HAP-1 (cell line): Measurements from ENCODE around the gene BIK.

Experiments used
- DNase-seq, 2 experiments: peaks; one replicate each; pipeline ENCODE4 v3.0.0-alpha.2; 2016 to 2020; ENCODE audit warnings: low spot score in 2 of 2
- H3K27me3 ChIP-seq: fragments of 250-450 bp; sonication (Bioruptor Pico); 2 replicates; pipeline ENCODE4 v1.5.1; 2020; ENCODE audit warnings: low read depth, mild to moderate bottlenecking, moderate library complexity
- H3K36me3 ChIP-seq: fragments of 250-450 bp; sonication (Bioruptor Pico); replicated peaks from 2 replicates; pipeline ENCODE4 v1.5.1; 2020; ENCODE audit warnings: mild to moderate bottlenecking
- H3K4me1 ChIP-seq: fragments of 250-450 bp; sonication (Bioruptor Pico); 2 replicates; pipeline ENCODE4 v1.5.1; 2020; ENCODE audit warnings: mild to moderate bottlenecking
- H3K4me3 ChIP-seq: fragments of 250-450 bp; sonication (Bioruptor Pico); 2 replicates; pipeline ENCODE4 v1.5.1; 2020; ENCODE audit warnings: mild to moderate bottlenecking, moderate library complexity
- H3K9me3 ChIP-seq: fragments of 250-450 bp; sonication (Bioruptor Pico); 2 replicates; pipeline ENCODE4 v1.5.1; 2020; ENCODE audit warnings: mild to moderate bottlenecking, moderate library complexity
- in situ Hi-C: fragments of 300-500 bp; cut with MboI; formaldehyde crosslinking; loops from 3 replicates; pipeline ENCODE4 v1.14.3; 2020; ENCODE audit warnings: low sequenced_read_pairs, inconsistent platforms, mixed read lengths

Gene BIK

DNA sequence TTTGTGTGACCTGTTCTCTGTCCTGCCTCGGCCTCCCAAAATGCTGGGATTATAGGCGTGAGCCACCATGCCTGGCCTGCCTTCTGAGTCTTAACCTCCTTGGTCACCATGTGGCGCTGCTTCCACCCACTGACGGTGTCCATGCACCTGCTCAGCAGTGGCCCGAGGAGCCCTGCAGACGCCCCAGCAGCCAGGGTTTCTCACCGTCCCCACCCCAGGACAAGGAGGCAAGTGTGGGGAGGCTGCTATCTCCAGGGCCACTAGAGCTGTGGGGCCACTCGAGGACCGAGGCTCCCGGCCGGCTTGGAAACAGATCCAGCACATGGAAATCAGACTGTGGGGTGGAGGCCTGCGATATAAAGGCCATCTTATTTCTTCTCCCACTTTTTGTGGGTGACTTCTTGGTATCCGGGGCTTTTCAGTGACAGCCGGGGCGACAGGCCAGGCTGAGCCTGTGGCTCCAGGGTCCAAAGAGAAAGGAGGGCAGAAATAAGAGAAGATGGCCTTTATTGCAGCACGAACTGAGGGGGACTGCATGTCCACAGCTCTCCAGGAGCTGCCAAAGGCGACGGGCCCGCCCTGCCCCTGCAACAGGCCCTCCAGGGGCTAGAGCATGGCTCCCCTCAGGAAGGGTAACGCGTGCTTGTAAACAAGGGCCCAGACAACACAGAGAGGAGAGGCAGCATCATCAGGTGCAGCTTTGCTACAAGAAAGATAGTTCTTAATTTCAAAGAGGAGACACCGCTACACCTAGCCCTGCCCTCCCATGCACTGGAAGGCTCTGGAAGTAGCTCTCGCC, 55.8 kb downstream of the BIK start:
- DNase-seq: no peak
- Histone ChIP-seq H3K4me3 (no peak overlapping the region), H3K9me3 (no peaks in the 10 kb centered on the region), H3K27me3 (no peaks in the 10 kb centered on the region), H3K36me3 (peaks cover 41% of the 10 kb centered on the region), H3K4me1 (no peaks in the 10 kb centered on the region)
- in situ Hi-C loops: no loop called here

- peaks cover 49% of the 10 kb centered on the region for H3K36me3 ChIP-seq
- no peak for DNase-seq
- H3K4me1 ChIP-seq: no peaks in the 10 kb centered on the region
- in situ Hi-C loops: no loop called here
- H3K4me3 ChIP-seq: no peak overlapping the region
- H3K9me3 ChIP-seq: no peaks in the 10 kb centered on the region
- no peaks in the 10 kb centered on the region for H3K27me3 ChIP-seq
Observed at GRCh38 chr22:43167001-43167589, 56.5 kb downstream of the BIK start.

DNA sequence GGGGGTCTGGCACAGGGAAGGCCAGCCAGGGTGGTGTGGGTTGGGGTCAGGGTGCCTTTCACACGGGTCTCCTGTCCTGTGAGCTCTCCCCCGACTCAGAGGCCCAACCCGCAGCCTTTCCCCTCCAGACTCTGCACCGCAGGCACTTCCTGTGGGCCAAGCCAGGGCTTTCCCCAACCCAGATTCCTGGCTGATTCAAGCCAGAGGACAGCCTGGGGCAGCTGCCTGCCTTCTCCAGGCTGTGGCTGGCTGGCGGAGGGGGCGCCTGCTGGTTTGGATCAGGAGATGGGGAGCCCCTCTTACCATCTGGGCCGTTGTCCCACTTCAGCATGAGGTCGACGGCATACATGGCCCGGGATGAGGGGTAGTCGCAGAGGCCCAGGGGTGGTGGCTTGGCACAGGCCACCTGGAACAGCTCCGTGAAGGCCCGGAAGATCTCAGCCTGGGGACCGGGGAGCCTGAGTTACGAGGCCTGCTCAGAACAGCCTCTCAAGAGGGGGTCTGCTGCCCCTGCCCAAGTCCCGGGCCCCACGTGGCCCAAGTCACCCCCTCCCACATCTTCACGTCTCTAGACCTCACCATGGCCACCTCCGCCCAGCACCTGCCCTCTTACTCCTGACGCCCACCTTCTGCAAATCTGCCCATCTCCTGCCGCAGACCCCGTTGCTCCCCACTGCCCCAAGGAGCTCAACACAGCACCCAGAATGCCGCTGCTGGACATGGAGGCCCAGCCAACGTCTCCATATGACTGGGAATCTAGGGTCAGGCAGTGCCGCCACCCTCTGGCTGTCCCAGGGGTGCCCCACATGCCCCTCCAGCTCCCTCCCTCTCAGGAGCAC, 58.1 kb downstream of the BIK start:
- Histone ChIP-seq H3K27me3 (no peaks in the 10 kb centered on the region), H3K4me1 (no peaks in the 10 kb centered on the region), H3K9me3 (no peaks in the 10 kb centered on the region), H3K36me3 (peaks cover 58% of the 10 kb centered on the region), H3K4me3 (no peak overlapping the region)
- in situ Hi-C loops: no loop called here
- DNase-seq: no peak

- Histone ChIP-seq H3K36me3 (peaks cover 67% of the 10 kb centered on the region), H3K9me3 (no peaks in the 10 kb centered on the region), H3K4me3 (no peak overlapping the region), H3K4me1 (no peaks in the 10 kb centered on the region), H3K27me3 (no peaks in the 10 kb centered on the region)
- DNase-seq: no peak
- in situ Hi-C loops: no loop called here
Observed at GRCh38 chr22:43169310-43170130, 59.0 kb downstream of the BIK start.

- Histone ChIP-seq H3K27me3 (no peaks in the 10 kb centered on the region), H3K9me3 (no peaks in the 10 kb centered on the region), H3K4me3 (no peak overlapping the region), H3K36me3 (peaks cover 72% of the 10 kb centered on the region), H3K4me1 (no peaks in the 10 kb centered on the region)
- no peak for DNase-seq
- in situ Hi-C loops: no loop called here
Observed at GRCh38 chr22:43170131-43170480, 59.6 kb downstream of the BIK start.

- H3K4me3 ChIP-seq: no peak overlapping the region
- in situ Hi-C loops: no loop called here
- no peaks in the 10 kb centered on the region for H3K27me3 ChIP-seq
- DNase-seq: no peak
- H3K9me3 ChIP-seq: no peaks in the 10 kb centered on the region
- no peaks in the 10 kb centered on the region for H3K4me1 ChIP-seq
- peaks cover 79% of the 10 kb centered on the region for H3K36me3 ChIP-seq
Observed at GRCh38 chr22:43171019-43171491, 60.5 kb downstream of the BIK start.

GRCh38 chr22:43171607-43172006, 61.1 kb downstream of the BIK start:
- H3K9me3 ChIP-seq: no peaks in the 10 kb centered on the region
- in situ Hi-C loops: no loop called here
- H3K4me3 ChIP-seq: no peak overlapping the region
- H3K4me1 ChIP-seq: no peaks in the 10 kb centered on the region
- no peaks in the 10 kb centered on the region for H3K27me3 ChIP-seq
- DNase-seq: no peak
- peaks cover 82% of the 10 kb centered on the region for H3K36me3 ChIP-seq

GRCh38 chr22:43172191-43172590, 61.6 kb downstream of the BIK start:
- no peak for DNase-seq
- H3K9me3 ChIP-seq: no peaks in the 10 kb centered on the region
- no peaks in the 10 kb centered on the region for H3K27me3 ChIP-seq
- peaks cover 87% of the 10 kb centered on the region for H3K36me3 ChIP-seq
- H3K4me3 ChIP-seq: no peak overlapping the region
- in situ Hi-C loops: no loop called here
- no peaks in the 10 kb centered on the region for H3K4me1 ChIP-seq

DNA sequence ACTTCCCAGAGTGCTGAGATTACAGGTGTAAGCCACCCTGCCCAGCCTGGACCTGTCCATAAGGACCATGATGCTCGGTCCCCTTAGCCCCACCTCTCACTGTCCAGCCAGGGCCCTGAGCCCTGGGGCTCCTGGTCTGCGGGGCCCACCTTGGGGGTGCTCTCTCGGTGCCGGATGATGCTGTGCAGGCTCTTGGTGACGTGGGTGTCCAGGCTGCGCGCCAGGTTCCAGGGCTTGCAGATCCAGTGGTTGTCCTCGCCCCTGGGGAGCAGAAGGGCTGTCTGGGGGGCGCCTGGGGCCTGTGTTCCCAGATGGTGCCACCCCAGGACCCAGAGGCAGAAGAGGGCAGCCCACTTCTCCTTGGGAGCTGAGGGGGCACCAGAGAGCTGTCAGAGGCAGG, 63.0 kb downstream of the BIK start:
- Histone ChIP-seq H3K9me3 (no peaks in the 10 kb centered on the region), H3K4me3 (no peak overlapping the region), H3K27me3 (no peaks in the 10 kb centered on the region), H3K36me3 (peaks cover 89% of the 10 kb centered on the region), H3K4me1 (no peaks in the 10 kb centered on the region)
- in situ Hi-C loops: no loop called here
- DNase-seq: no peak

DNA sequence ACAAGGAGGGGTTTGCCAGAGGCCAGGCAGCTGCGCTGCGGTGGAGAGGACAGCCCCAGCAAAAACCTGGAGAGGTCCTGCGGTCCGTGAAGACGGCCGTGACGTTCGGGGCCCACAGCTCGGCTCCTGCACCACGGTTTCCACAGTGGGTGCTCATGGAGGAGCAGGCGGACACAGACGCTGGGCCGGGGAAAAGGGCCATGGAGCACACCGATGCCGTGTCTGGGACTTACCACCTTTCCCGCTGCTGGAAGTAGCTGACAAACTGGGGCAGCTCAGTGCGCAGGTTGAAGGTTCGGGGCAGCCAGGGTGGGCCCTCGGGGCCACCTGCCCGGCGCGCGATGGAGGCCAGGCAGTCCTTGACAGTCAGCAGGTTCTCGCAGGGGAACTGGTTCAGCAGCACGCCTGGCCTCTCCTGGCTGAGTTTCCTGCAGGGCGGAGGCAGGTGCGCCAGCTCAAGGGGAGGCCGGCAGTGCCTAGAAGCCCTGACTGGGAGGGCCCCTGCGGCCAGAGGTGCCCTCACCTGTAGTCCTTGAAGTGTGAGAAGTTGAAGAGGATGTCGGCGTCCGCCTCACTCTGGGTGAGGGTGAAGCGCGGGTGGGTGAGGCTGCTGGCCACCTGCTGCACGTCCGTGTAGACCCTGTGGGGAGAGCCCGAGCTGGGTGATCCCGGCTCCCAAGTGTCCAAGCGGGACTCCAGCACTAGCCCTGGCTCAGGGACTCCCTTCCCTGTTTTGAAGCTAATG, 63.6 kb downstream of the BIK start:
- no peak for DNase-seq
- Histone ChIP-seq H3K36me3 (peaks cover 89% of the 10 kb centered on the region), H3K4me3 (no peak overlapping the region), H3K27me3 (no peaks in the 10 kb centered on the region), H3K4me1 (no peaks in the 10 kb centered on the region), H3K9me3 (no peaks in the 10 kb centered on the region)
- in situ Hi-C loops: no loop called here

DNA sequence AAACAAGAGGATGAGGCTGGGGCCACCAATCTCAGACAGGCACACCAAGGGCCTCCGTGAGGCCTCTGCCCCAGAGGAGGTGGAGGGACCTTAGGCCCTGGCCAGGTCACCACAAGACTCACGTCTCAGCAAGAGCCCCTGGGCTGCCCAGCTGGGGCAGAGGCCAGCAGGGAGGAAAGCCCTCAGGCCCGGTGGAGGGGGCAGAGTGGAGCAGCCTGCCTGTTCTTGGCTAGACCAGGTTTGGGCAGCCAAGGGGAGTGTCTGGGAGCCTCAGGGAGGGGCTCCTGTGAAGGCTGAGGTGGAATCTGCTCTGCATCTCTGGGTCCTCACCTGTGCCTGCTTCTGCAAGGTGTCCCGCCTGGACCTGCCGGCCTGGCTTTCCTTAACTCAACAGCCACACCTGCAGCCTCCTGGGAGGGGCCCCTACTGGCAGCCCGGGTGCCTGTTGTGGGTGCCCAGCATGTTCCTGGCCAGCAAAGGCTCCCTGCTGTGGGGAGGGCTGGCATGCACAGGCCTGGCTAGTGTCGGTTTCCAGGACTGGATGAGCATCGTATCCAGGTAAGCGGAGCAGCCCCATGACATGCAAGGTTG, 64.5 kb downstream of the BIK start:
- Histone ChIP-seq H3K36me3 (peaks cover 89% of the 10 kb centered on the region), H3K4me3 (no peak overlapping the region), H3K27me3 (no peaks in the 10 kb centered on the region), H3K9me3 (no peaks in the 10 kb centered on the region), H3K4me1 (no peaks in the 10 kb centered on the region)
- in situ Hi-C loops: no loop called here
- DNase-seq: no peak

DNA sequence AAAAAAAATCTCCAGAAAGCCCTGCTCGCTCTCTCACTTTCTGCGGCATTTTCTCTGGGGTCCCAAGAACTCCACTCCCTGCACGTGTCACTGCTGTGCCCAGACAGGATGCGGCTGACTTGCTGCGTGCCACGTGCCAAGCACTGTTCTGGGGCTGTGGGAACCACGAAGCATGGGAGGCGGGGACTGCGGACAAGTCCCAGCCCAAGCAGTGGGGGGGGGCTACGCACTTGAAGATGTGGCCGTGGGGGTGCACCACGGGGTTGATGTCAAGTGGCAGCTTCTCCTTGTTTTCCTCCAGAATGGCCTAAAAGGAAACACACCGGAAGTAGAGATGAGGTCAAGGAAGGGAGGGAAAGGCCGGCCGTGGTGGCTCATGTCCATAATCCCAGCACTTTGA, 65.5 kb downstream of the BIK start:
- Histone ChIP-seq H3K27me3 (no peaks in the 10 kb centered on the region), H3K4me1 (no peaks in the 10 kb centered on the region), H3K4me3 (no peak overlapping the region), H3K36me3 (peaks cover 90% of the 10 kb centered on the region), H3K9me3 (no peaks in the 10 kb centered on the region)
- in situ Hi-C loops: no loop called here
- DNase-seq: no peak

- H3K9me3 ChIP-seq: no peaks in the 10 kb centered on the region
- no peaks in the 10 kb centered on the region for H3K27me3 ChIP-seq
- peaks cover 86% of the 10 kb centered on the region for H3K36me3 ChIP-seq
- no peak overlapping the region for H3K4me3 ChIP-seq
- in situ Hi-C loops: no loop called here
- DNase-seq: no peak
- no peaks in the 10 kb centered on the region for H3K4me1 ChIP-seq
Observed at GRCh38 chr22:43177479-43177878, 66.9 kb downstream of the BIK start.
